OCI-LY7 (cell line): Measurements from ENCODE around the gene CNOT6. TPM values are rescaled to one million over a fixed set of nuclear protein-coding genes. Genes with fewer than 3 reads are reported as not detected.
"Not testable (repeated sequence)": the region's sequence is repeated elsewhere in the genome, so short reads cannot be mapped to it uniquely, and the experiment has no call there.

Source experiments
- BruUV-seq: library from RNA; stranded (reverse); fragments of 400-500 nt; replicated peaks from 2 replicates; lab custom pipeline; 2021; lab: Mats Ljungman, UMichigan
- CTCF ChIA-PET: fragments of 300-600 bp; sonication (Branson Sonifier 250); formaldehyde crosslinking; loops from one replicate; lab custom pipeline; 2022; ENCODE audit warnings: antibody characterized with exemption; ENCODE audit not compliant: unreplicated experiment; lab: Charles Lee
- POLR2A ChIA-PET: fragments of 300-600 bp; sonication (Branson Sonifier 250); formaldehyde crosslinking; loops from one replicate; lab custom pipeline; 2022; ENCODE audit warnings: antibody characterized with exemption; lab: Charles Lee
- DNase-seq: peaks from one replicate; pipeline ENCODE4 v3.0.0-alpha.2; 2015; ENCODE audit warnings: low spot score
- H2AFZ ChIP-seq: fragments of 200-600 bp; sonication (generic), shearing (Covaris generic); 2 replicates; pipeline ENCODE4 v1.6.1; 2014; ENCODE audit warnings: mild to moderate bottlenecking, antibody characterized with exemption, low read length, moderate library complexity
- H3K27ac ChIP-seq: fragments of 200-600 bp; sonication (generic); 2 replicates; pipeline ENCODE4 v1.5.1; 2014; ENCODE audit warnings: mixed run types, low read depth, mild to moderate bottlenecking, moderate library complexity, low read length, inconsistent platforms; ENCODE audit not compliant: poor library complexity, severe bottlenecking
- H3K36me3 ChIP-seq: fragments of 200-600 bp; sonication (generic); 2 replicates; pipeline ENCODE4 v1.6.1; 2014; ENCODE audit warnings: mild to moderate bottlenecking, antibody characterized with exemption, low read length, moderate library complexity, mixed read lengths; ENCODE audit not compliant: insufficient read depth
- H3K4me1 ChIP-seq: fragments of 200-600 bp; sonication (generic); 2 replicates; pipeline ENCODE4 v1.5.1; 2014; ENCODE audit warnings: mild to moderate bottlenecking, low read length; ENCODE audit not compliant: insufficient read depth, poor library complexity, severe bottlenecking
- H3K4me2 ChIP-seq: fragments of 200-600 bp; sonication (generic); 2 replicates; pipeline ENCODE4 v1.6.1; 2014; ENCODE audit warnings: mild to moderate bottlenecking, low read length
- H3K4me3 ChIP-seq: fragments of 200-600 bp; sonication (generic); 2 replicates; pipeline ENCODE4 v1.5.1; 2014; ENCODE audit warnings: mild to moderate bottlenecking, low read depth, low read length; ENCODE audit not compliant: poor library complexity, severe bottlenecking
- H3K79me2 ChIP-seq: fragments of 200-600 bp; sonication (generic); 2 replicates; pipeline ENCODE4 v1.6.1; 2016; ENCODE audit warnings: low read depth, mild to moderate bottlenecking, low read length, moderate library complexity, mixed read lengths; ENCODE audit not compliant: insufficient read depth
- H3K9me2 ChIP-seq: fragments of 200-600 bp; sonication (generic); 2 replicates; pipeline ENCODE4 v1.6.1; 2016; ENCODE audit warnings: mild to moderate bottlenecking, low read length, mixed read lengths; ENCODE audit not compliant: insufficient read depth
- H3K9me3 ChIP-seq: fragments of 200-600 bp; sonication (generic); 2 replicates; pipeline ENCODE4 v1.6.1; 2014; ENCODE audit warnings: mild to moderate bottlenecking, mixed run types, low read length, mixed read lengths
- H4K20me1 ChIP-seq: fragments of 200-600 bp; sonication (generic); 2 replicates; pipeline ENCODE4 v1.6.1; 2014; ENCODE audit warnings: mild to moderate bottlenecking, antibody characterized with exemption, low read length, moderate library complexity, mixed read lengths; ENCODE audit not compliant: insufficient read depth
- EZH2phosphoT487 ChIP-seq: fragments of 200-600 bp; sonication (generic); IDR thresholded peaks from 2 replicates; pipeline ENCODE4 v1.6.1; 2018; ENCODE audit warnings: low read depth, borderline replicate concordance, mild to moderate bottlenecking, mixed run types, antibody characterized with exemption, low read length, moderate library complexity, mixed read lengths
- intact Hi-C: fragments of 100-400 bp; cut with micrococcal nuclease; formaldehyde crosslinking; loops from one replicate; pipeline ENCODE4 v1.10.0; 2022; ENCODE audit not compliant: unreplicated experiment
- total RNA-seq, 2 experiments: library from RNA; depleted of rRNA in 1 of 2; stranded (reverse); fragments of >200 nt in 1 of 2; shearing (Covaris generic) in 1 of 2; gene quantifications; 2 replicates each; pipeline ENCODE4 v1.2.3, GENCODE V29; 2014 to 2022
- TF ChIP-seq, protein P1 (sequence below): fragments of 200-600 bp; sonication (generic); conservative IDR thresholded peaks from 2 replicates; pipeline ENCODE4 v1.5.1; 2014; ENCODE audit warnings: mild to moderate bottlenecking, antibody characterized with exemption, low read length, moderate library complexity, mixed read lengths

Gene CNOT6
- total RNA-seq, 2 experiments from 2014 or later: 9.4 to 30.1 TPM

DNA sequence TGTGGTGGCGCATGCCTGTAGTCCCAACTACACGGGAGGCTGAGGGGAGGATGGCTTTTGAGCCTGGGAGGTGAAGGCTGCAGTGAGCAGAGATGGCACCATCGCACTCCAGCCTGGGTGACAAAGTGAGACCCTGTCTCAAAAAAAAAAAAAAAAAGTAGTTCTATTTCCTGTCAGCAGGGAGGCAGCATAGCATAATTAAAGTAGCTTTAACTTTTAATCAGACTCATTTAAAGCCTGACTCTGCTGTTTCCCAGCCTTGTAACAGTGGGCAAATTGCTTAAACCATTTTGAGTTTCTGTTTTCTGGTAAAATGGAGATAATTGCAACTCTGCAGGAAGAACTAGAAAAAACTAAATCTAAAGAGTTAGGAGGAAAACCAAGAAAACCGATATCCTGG, 31.2 kb downstream of the CNOT6 start:
- Histone ChIP-seq H3K9me3 (no peaks in the 10 kb centered on the region), H3K9me2 (no peaks in the 10 kb centered on the region), H3K36me3 (peaks cover 43% of the 10 kb centered on the region), H3K4me1 (peaks cover 7% of the 10 kb centered on the region), H3K4me3 (no peak overlapping the region), H2AFZ (no peak overlapping the region), H3K4me2 (no peak overlapping the region), H4K20me1 (peaks cover 36% of the 10 kb centered on the region), H3K27ac (no peak overlapping the region), H3K79me2 (peaks cover 83% of the 10 kb centered on the region)
- ChIA-PET CTCF (interaction anchor here (0.6 to 0.7 kb wide), 2 partner anchors 14 to 19 kb away, joined by 3 to 4 read pairs; no protein-coding TSS in a partner anchor), POLR2A (no interaction called here)
- DNase-seq: no peak
- BruUV-seq: no TSS peak
- TF ChIP-seq EZH2phosphoT487: no peak
- TF ChIP-seq, protein P1, sequence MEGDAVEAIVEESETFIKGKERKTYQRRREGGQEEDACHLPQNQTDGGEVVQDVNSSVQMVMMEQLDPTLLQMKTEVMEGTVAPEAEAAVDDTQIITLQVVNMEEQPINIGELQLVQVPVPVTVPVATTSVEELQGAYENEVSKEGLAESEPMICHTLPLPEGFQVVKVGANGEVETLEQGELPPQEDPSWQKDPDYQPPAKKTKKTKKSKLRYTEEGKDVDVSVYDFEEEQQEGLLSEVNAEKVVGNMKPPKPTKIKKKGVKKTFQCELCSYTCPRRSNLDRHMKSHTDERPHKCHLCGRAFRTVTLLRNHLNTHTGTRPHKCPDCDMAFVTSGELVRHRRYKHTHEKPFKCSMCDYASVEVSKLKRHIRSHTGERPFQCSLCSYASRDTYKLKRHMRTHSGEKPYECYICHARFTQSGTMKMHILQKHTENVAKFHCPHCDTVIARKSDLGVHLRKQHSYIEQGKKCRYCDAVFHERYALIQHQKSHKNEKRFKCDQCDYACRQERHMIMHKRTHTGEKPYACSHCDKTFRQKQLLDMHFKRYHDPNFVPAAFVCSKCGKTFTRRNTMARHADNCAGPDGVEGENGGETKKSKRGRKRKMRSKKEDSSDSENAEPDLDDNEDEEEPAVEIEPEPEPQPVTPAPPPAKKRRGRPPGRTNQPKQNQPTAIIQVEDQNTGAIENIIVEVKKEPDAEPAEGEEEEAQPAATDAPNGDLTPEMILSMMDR: no peak
- intact Hi-C loops: no loop called here

DNA sequence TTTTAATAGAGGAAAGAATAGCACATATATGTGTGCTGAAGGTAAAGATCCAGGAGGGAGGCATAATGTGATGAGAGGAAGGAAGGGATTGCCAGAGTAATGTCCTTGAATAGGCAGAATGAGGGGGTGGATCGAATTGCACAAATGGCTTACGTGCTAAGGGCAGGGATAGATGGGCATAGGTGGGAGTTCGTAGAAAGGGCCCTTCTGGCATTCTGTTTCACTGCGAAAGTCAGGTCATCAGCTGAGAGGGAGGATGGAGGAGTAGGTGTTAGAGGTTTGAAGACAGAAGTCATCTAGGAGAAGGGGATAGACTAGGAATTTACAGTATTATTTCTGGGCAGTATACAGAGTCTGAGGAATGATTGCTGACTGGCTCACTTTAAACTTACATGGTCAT, 32.1 kb downstream of the CNOT6 start:
- H3K9me2 ChIP-seq: no peaks in the 10 kb centered on the region
- no peak for DNase-seq
- H3K4me3 ChIP-seq: no peak overlapping the region
- H3K9me3 ChIP-seq: no peaks in the 10 kb centered on the region
- TF ChIP-seq, protein P1: no peak
- TF ChIP-seq EZH2phosphoT487: no peak
- no TSS peak for BruUV-seq
- peaks cover 32% of the 10 kb centered on the region for H4K20me1 ChIP-seq
- H3K79me2 ChIP-seq: peaks cover 78% of the 10 kb centered on the region
- ChIA-PET CTCF (no interaction called here), POLR2A (no interaction called here)
- H3K4me2 ChIP-seq: no peak overlapping the region
- intact Hi-C loops: no loop called here
- H2AFZ ChIP-seq: no peak overlapping the region
- H3K4me1 ChIP-seq: peaks cover 7% of the 10 kb centered on the region
- H3K36me3 ChIP-seq: peaks cover 43% of the 10 kb centered on the region
- H3K27ac ChIP-seq: no peak overlapping the region

DNA sequence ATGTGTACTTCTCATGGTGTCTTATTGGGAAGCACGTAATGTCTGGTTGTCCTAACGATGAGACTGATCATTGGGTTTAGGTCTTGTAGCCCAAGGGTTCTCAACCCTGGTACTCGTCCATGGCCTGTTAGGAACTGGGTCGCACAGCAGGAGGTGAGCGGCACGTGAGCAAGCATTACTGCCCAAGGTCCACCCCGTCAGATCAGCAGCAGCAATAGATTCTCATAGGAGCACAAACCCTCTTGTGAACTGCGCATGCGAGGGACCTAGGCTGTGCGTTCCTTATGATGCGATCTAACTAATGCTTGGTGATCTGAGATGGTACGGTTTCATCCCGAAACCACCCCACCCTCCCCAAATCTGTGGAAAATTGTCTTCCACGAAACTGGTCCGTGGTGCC, 33.5 kb downstream of the CNOT6 start:
- Histone ChIP-seq H3K9me2 (no peaks in the 10 kb centered on the region), H3K36me3 (peaks cover 49% of the 10 kb centered on the region), H3K79me2 (peaks cover 64% of the 10 kb centered on the region), H2AFZ (no peak overlapping the region), H3K27ac (no peak overlapping the region), H3K4me2 (no peak overlapping the region), H3K4me3 (no peak overlapping the region), H3K9me3 (no peaks in the 10 kb centered on the region), H3K4me1 (peaks cover 2% of the 10 kb centered on the region), H4K20me1 (peaks cover 24% of the 10 kb centered on the region)
- BruUV-seq: no TSS peak
- intact Hi-C loops: no loop called here
- ChIA-PET CTCF (no interaction called here), POLR2A (no interaction called here)
- DNase-seq: no peak
- TF ChIP-seq, protein P1: no peak
- no peak for TF ChIP-seq EZH2phosphoT487

GRCh38 chr5:180531036-180531585, 36.9 kb downstream of the CNOT6 start:
- CTCF ChIA-PET, H2AFZ ChIP-seq, H3K4me3 ChIP-seq, BruUV-seq, DNase-seq, H3K4me1 ChIP-seq, H3K27ac ChIP-seq, H3K9me3 ChIP-seq, H4K20me1 ChIP-seq, H3K4me2 ChIP-seq, intact Hi-C loops, POLR2A ChIA-PET, H3K9me2 ChIP-seq: not testable (repeated sequence)
- Histone ChIP-seq H3K79me2 (peaks cover 37% of the 10 kb centered on the region), H3K36me3 (peaks cover 74% of the 10 kb centered on the region)
